ENCODE data around the gene NAIF1. TPM values are rescaled to one million over a fixed set of nuclear protein-coding genes. Genes with fewer than 3 reads are reported as not detected.
"Not testable (repeated sequence)": the region's sequence is repeated elsewhere in the genome, so short reads cannot be mapped to it uniquely, and the experiment has no call there.

NAIF1 gene
- total RNA-seq, 1 donor from 2014 or later = 14.0 TPM

DNA sequence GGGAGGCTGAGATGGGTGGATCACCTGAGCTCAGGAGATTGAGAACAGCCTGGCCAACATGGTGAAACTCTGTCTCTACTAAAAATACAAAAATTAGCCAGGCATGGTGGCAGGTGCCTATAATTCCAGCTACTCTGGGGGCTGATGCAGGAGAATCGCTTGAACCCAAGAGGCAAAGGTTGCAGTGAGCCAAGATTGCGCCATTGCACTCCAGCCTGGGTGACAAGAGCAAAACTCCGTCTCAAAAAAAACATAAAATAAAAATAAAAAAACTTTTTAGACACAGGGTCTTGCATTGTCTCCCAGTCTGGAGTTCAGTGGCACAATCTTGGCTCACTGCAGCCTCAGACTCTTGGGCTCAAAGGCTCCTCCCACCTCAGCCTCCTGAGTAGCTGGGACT lies 30.6 kb downstream of the NAIF1 start:
- intact Hi-C loops (cut with micrococcal nuclease) = not testable (repeated sequence)

GRCh38 chr9:128034821-128035652 lies 32.1 kb downstream of the NAIF1 start:
- intact Hi-C loops (cut with micrococcal nuclease) = loop anchor here (1.0 kb wide), 2 partner anchors 80 to 92 kb away; no protein-coding TSS in a partner anchor

DNA sequence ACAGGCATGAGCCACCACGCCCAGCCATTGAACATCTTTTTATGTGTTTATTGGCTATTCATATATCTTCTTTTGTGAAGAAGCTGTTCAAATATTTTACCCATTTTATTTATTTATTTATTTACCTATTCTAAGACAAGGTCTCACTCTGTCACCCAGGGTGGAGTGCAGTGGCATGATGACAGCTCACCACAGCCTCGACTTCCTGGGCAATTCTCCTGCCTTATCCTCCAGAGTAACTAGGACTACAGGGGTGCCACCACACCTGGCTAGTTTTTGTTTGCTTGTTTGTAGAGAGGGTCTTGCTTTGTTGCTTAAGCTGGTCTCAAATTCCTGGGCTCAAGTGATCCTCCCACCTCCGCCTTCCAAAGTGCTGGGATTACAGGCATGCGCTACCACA lies 33.5 kb downstream of the NAIF1 start:
- intact Hi-C loops (cut with micrococcal nuclease) = no loop called here

GRCh38 chr9:128027705-128028104 lies 39.4 kb downstream of the NAIF1 start:
- intact Hi-C loops (cut with micrococcal nuclease) = loop anchor here (1.0 to 5.0 kb wide), 4 partner anchors 21 to 245 kb away; partner anchors contain the start of genes EEIG1 and NAIF1

DNA sequence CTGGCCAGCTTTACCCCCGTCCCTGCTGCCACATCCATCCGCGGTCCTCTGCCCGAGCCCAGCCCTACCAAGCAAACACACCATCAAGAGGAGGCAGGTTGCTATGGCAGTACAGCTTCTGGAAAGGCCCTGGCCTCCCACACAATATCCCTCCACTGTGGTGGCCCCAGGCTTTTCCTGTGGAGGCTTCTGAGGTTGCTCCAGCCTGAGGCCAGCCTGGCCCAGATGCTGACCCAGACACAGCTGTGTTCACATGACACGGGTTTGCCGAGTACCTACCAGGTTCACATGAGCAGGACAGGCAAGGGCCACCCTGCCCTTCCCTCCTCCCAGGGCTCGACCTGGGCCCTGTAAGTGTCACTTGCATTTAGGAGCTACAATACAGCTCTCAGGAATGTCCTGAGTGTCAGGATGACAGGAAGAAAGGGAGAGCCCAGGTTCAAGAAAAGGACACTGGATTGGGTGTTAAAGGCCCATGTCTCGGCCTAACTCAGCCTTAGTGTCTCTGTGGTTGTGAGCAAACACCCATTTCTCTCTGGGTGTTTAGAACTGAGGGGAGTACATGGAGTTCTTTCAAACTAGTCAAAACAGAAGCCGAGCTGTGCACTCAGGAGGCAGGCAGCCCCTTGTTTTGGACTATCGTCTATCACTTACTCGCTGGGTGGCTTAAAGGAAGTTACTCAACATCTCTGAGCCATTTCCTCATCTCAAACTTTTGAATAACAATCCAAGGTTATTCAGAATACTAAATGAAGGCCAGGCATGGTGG lies 40.2 kb downstream of the NAIF1 start:
- intact Hi-C loops (cut with micrococcal nuclease) = loop anchor here (1.0 to 5.0 kb wide), 5 partner anchors 20 to 245 kb away; partner anchors contain the start of genes EEIG1 and NAIF1

- intact Hi-C loops (cut with micrococcal nuclease) = loop anchor here (1.0 to 5.0 kb wide), 4 partner anchors 20 to 244 kb away; partner anchors contain the start of gene EEIG1
Observed at GRCh38 chr9:128026255-128026772, 40.8 kb downstream of the NAIF1 start.

DNA sequence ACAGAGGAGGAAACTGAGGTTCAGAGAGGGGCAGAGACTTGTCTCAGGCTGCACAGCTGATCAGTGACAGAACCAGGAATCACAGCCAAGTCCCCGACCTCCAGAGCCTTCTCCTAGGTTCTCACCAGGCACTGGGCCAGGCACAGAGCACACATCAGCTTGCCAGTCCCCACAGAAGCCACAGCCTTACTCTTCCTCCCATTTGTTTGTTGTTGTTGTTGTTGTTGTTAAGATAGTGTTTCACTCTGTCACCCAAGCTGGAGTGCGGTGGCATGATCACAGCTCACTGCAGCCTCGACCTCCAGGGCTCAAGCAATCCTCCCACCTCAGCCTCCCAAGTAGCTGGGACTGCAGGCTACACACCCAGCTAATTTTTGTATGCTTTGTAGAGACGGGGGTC lies 41.4 kb downstream of the NAIF1 start:
- intact Hi-C loops (cut with micrococcal nuclease) = loop anchor here (1.0 to 5.0 kb wide), 4 partner anchors 19 to 243 kb away; partner anchors contain the start of gene EEIG1

DNA sequence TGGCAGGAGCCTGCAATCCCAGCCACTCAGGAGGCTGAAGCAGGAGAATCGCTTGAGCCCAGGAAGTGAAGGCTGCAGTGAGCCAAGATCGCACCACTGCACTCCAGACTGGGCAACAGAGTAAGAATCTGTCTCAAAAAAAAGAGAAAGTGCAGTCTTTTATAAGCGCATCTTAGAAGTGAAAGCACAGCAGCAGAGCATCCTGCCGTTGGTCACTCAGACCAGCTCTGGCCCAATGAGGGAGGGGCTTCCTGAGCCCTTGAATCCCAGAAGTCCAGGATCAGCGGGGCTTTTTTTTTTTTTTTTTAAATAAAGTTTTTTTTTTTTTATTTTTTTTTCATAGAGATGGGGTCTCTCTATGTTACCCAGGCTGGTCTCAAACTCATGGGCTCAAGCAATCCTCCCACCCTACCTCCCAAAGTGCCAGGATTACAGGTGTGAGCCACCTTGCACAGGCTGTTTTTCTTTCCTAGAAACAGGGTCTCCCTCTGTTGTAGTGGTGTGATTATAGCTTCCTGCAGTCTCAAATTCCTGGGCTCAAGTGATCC lies 42.3 kb downstream of the NAIF1 start:
- intact Hi-C loops (cut with micrococcal nuclease) = loop anchor here (5.0 kb wide), 1 partner anchor 243 kb away; no protein-coding TSS in a partner anchor

DNA sequence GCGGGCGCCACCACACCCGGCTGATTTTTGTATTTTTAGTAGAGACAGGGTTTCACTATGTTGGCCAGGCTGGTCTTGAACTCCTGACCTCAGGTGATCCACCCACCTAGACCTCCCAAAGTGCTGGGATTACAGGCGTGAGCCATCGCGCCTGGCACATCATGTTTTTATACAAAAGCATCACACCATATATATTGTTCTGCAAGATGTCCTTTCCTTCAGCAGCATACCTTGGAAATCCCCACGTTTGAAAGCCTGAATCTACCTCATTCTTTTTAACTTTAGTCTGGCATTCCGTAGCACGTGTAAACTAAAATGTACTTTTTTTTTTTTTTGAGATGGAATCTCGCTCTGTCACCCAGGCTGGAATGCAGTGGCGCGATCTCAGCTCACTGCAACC lies 43.4 kb downstream of the NAIF1 start:
- intact Hi-C loops (cut with micrococcal nuclease) = not testable (repeated sequence)

- intact Hi-C loops (cut with micrococcal nuclease) = no loop called here
Observed at GRCh38 chr9:128022886-128023285, 44.2 kb downstream of the NAIF1 start.

DNA sequence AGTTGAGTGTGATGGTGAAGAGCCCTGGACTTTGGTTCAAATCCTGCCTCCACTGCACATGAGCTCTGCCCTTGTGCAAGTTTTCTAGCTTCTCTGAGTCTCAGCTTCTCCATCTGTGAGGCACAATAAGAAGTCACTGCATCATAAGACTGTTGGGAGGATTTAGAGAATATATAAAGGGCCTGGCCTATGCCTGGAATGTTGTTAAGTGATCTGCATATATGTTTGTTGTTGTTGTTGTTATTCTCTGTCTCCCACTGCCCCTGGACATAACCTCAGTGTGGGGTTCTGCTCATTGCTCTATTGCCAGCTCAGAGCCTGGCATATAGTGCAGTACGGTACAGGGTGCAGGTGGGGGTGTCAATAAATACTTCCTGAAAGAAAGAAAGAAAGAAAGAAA lies 46.0 kb downstream of the NAIF1 start:
- intact Hi-C loops (cut with micrococcal nuclease) = no loop called here

GRCh38 chr9:128020692-128021091 lies 46.4 kb downstream of the NAIF1 start:
- intact Hi-C loops (cut with micrococcal nuclease) = no loop called here

GRCh38 chr9:128015696-128016095 lies 51.4 kb downstream of the NAIF1 start:
- intact Hi-C loops (cut with micrococcal nuclease) = no loop called here

Other genes starting within 250 kb of the NAIF1 start
- 21.4 and 23.0 TPM in 2 replicates for gene ENG, start 212.7 kb downstream of the NAIF1 start, total RNA-seq
- 44.5 and 46.5 TPM in 2 replicates for gene AK1, start 189.6 kb downstream of the NAIF1 start, total RNA-seq
- gene ST6GALNAC6, start 167.7 kb downstream of the NAIF1 start, total RNA-seq = 91.4 and 96.1 TPM in 2 replicates
- gene ST6GALNAC4, start 150.3 kb downstream of the NAIF1 start, total RNA-seq = 23.2 and 23.8 TPM in 2 replicates
- 1.7 and 2.7 TPM in 2 replicates for gene PIP5KL1, start 136.5 kb downstream of the NAIF1 start, total RNA-seq
- 66.5 and 68.6 TPM in 2 replicates for gene DPM2, start 129.5 kb downstream of the NAIF1 start, total RNA-seq
- 399 and 400 TPM in 2 replicates for gene EEIG1, start 86.3 kb downstream of the NAIF1 start, total RNA-seq
- 17.8 and 19.7 TPM in 2 replicates for gene SLC25A25, start 912 bp upstream of the NAIF1 start, total RNA-seq
- 52.5 and 60.0 TPM in 2 replicates for gene PTGES2, start 60.4 kb upstream of the NAIF1 start, total RNA-seq
- gene LCN2, start 82.1 kb upstream of the NAIF1 start, total RNA-seq = not detected in 2 replicates
- 82.4 and 82.8 TPM in 2 replicates for gene BBLN, start 92.9 kb upstream of the NAIF1 start, total RNA-seq
- gene CIZ1, start 124.3 kb upstream of the NAIF1 start, total RNA-seq = 128 and 138 TPM in 2 replicates
- 0.32 and 0.41 TPM in 2 replicates for gene DNM1, start 136.1 kb upstream of the NAIF1 start, total RNA-seq
- 38.7 and 43.2 TPM in 2 replicates for gene GOLGA2, start 208.7 kb upstream of the NAIF1 start, total RNA-seq
- gene SWI5, start 209.0 kb upstream of the NAIF1 start, total RNA-seq = 11.8 and 12.0 TPM in 2 replicates